SU-DHL-6 (cell line): ENCODE data around the gene CCDC141.
"Not testable (repeated sequence)": the region's sequence is repeated elsewhere in the genome, so short reads cannot be mapped to it uniquely, and the experiment has no call there.

Source experiments
- EZH2phosphoT487 ChIP-seq: fragments of 200-600 bp; sonication (generic), shearing (Covaris generic); conservative IDR thresholded peaks from 2 replicates; pipeline ENCODE4 v1.6.1; 2018; ENCODE audit warnings: mild to moderate bottlenecking, antibody characterized with exemption, low read length, moderate library complexity, mixed read lengths
- TF ChIP-seq, protein P1 (sequence below): fragments of 200-600 bp; sonication (generic); IDR thresholded peaks from one replicate; pipeline ENCODE4 v1.5.1; 2017; ENCODE audit warnings: antibody characterized with exemption, mild to moderate bottlenecking, low read length, moderate library complexity; ENCODE audit not compliant: insufficient read depth, poor library complexity, severe bottlenecking

DNA sequence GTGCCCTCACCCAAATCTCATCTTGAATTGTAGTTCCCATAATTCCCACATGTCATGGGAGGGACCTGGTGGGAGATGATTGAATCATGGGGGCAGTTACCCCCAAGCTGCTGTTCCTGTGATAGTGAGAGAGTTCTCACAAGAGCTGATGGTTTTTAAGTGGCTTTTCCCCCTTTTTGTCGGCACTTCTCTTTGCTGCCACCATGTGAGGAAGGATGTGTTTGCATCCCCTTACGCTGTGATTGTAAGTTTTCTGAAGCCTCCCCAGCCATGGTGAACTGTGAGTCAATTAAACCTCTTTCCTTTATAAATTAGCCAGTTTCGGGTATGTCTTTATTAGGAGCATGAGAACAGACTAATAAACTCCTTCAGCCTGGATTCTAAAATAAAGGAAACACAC, 57.2 kb downstream of the CCDC141 start:
- TF ChIP-seq, protein P1, sequence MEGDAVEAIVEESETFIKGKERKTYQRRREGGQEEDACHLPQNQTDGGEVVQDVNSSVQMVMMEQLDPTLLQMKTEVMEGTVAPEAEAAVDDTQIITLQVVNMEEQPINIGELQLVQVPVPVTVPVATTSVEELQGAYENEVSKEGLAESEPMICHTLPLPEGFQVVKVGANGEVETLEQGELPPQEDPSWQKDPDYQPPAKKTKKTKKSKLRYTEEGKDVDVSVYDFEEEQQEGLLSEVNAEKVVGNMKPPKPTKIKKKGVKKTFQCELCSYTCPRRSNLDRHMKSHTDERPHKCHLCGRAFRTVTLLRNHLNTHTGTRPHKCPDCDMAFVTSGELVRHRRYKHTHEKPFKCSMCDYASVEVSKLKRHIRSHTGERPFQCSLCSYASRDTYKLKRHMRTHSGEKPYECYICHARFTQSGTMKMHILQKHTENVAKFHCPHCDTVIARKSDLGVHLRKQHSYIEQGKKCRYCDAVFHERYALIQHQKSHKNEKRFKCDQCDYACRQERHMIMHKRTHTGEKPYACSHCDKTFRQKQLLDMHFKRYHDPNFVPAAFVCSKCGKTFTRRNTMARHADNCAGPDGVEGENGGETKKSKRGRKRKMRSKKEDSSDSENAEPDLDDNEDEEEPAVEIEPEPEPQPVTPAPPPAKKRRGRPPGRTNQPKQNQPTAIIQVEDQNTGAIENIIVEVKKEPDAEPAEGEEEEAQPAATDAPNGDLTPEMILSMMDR: not testable (repeated sequence)
- not testable (repeated sequence) for TF ChIP-seq EZH2phosphoT487
